ENCODE results near the gene GPR137. TPM values are rescaled to one million over a fixed set of nuclear protein-coding genes. Genes with fewer than 3 reads are reported as not detected.

GPR137 gene
- total RNA-seq, 2 experiments from 2014 or later = 18.3 to 52.3 TPM

GRCh38 chr11:64291262-64291751 lies 5.7 kb downstream of the GPR137 start, which contains the start of gene KCNK4:
Gene KCNK4 (plus strand): TSS chr11:64291302. CDS start chr11:64293019, 1,717 bp downstream.
- no peak for DNase-seq (ENCODE audit: low spot score)
- no peaks in the 10 kb centered on the region for H3K79me2 ChIP-seq (ENCODE audit: insufficient read depth, low read depth, low read length)
- no TSS peak for BruUV-seq (replicated peaks)
- H3K4me1 ChIP-seq (ENCODE audit: insufficient read depth, low read length, poor library complexity, severe bottlenecking) = peaks cover 3% of the 10 kb centered on the region
- no peaks in the 10 kb centered on the region for H4K20me1 ChIP-seq (ENCODE audit: insufficient read depth, low read length)
- H3K27ac ChIP-seq (ENCODE audit: low read depth, low read length, poor library complexity, severe bottlenecking) = no peak within 1 kb of the TSS
- no peak within 1 kb of the TSS for H3K4me3 ChIP-seq (ENCODE audit: low read depth, low read length, poor library complexity, severe bottlenecking)
- H3K4me2 ChIP-seq (ENCODE audit: low read length) = no peak within 1 kb of the TSS
- H3K36me3 ChIP-seq (ENCODE audit: insufficient read depth, low read length) = no peaks in the 10 kb centered on the region
- CTCF ChIA-PET (ENCODE audit: unreplicated experiment) = no interaction called here
- no peak for TF ChIP-seq EZH2phosphoT487 (IDR thresholded peaks at IDR 0.05; ENCODE audit: borderline replicate concordance, low read depth, low read length)
- no peak for TF ChIP-seq CTCF (conservative IDR thresholded peaks at IDR 0.05; ENCODE audit: low read length)
- H3K9me2 ChIP-seq (ENCODE audit: insufficient read depth, low read length) = no peaks in the 10 kb centered on the region
- POLR2A ChIA-PET = no interaction called here
- H3K9me3 ChIP-seq (ENCODE audit: low read length) = no peaks in the 10 kb centered on the region
- H2AFZ ChIP-seq (ENCODE audit: low read length) = no peak within 1 kb of the TSS
- intact Hi-C loops (cut with micrococcal nuclease; ENCODE audit: unreplicated experiment) = no loop called here

- BruUV-seq (replicated peaks) = no TSS peak
- Histone ChIP-seq H3K36me3 (ENCODE audit: insufficient read depth, low read length) (no peaks in the 10 kb centered on the region), H3K4me2 (ENCODE audit: low read length) (no peak overlapping the region), H3K27ac (ENCODE audit: low read depth, low read length, poor library complexity, severe bottlenecking) (no peak overlapping the region), H3K79me2 (ENCODE audit: insufficient read depth, low read depth, low read length) (no peaks in the 10 kb centered on the region), H3K4me1 (ENCODE audit: insufficient read depth, low read length, poor library complexity, severe bottlenecking) (no peaks in the 10 kb centered on the region), H3K9me3 (ENCODE audit: low read length) (no peaks in the 10 kb centered on the region), H4K20me1 (ENCODE audit: insufficient read depth, low read length) (no peaks in the 10 kb centered on the region), H3K9me2 (ENCODE audit: insufficient read depth, low read length) (no peaks in the 10 kb centered on the region), H3K4me3 (ENCODE audit: low read depth, low read length, poor library complexity, severe bottlenecking) (no peak overlapping the region), H2AFZ (ENCODE audit: low read length) (no peak overlapping the region)
- no peak for DNase-seq (ENCODE audit: low spot score)
- ChIA-PET POLR2A (no interaction called here), CTCF (ENCODE audit: unreplicated experiment) (no interaction called here)
- no peak for TF ChIP-seq EZH2phosphoT487 (IDR thresholded peaks at IDR 0.05; ENCODE audit: borderline replicate concordance, low read depth, low read length)
- intact Hi-C loops (cut with micrococcal nuclease; ENCODE audit: unreplicated experiment) = no loop called here
Measured at GRCh38 chr11:64291752-64292459, 6.3 kb downstream of the GPR137 start.

- Histone ChIP-seq H3K4me2 (ENCODE audit: low read length) (no peak overlapping the region), H3K79me2 (ENCODE audit: insufficient read depth, low read depth, low read length) (no peaks in the 10 kb centered on the region), H3K27ac (ENCODE audit: low read depth, low read length, poor library complexity, severe bottlenecking) (no peak overlapping the region), H3K36me3 (ENCODE audit: insufficient read depth, low read length) (no peaks in the 10 kb centered on the region), H3K9me2 (ENCODE audit: insufficient read depth, low read length) (no peaks in the 10 kb centered on the region), H3K9me3 (ENCODE audit: low read length) (no peaks in the 10 kb centered on the region), H4K20me1 (ENCODE audit: insufficient read depth, low read length) (no peaks in the 10 kb centered on the region), H3K4me3 (ENCODE audit: low read depth, low read length, poor library complexity, severe bottlenecking) (no peak overlapping the region), H2AFZ (ENCODE audit: low read length) (no peak overlapping the region), H3K4me1 (ENCODE audit: insufficient read depth, low read length, poor library complexity, severe bottlenecking) (no peaks in the 10 kb centered on the region)
- TF ChIP-seq EZH2phosphoT487 (IDR thresholded peaks at IDR 0.05; ENCODE audit: borderline replicate concordance, low read depth, low read length) = no peak
- no peak for TF ChIP-seq CTCF (conservative IDR thresholded peaks at IDR 0.05; ENCODE audit: low read length)
- DNase-seq (ENCODE audit: low spot score) = no peak
- POLR2A ChIA-PET = no interaction called here
- no TSS peak for BruUV-seq (replicated peaks)
- intact Hi-C loops (cut with micrococcal nuclease; ENCODE audit: unreplicated experiment) = no loop called here
- CTCF ChIA-PET (ENCODE audit: unreplicated experiment) = no interaction called here
Measured at GRCh38 chr11:64292460-64293254, 7.0 kb downstream of the GPR137 start.

Data from OCI-LY7 (cell line).